IPS-NIHi7 (cell line): Measurements from ENCODE around the gene POTEB.
"Not testable (repeated sequence)": the region's sequence is repeated elsewhere in the genome, so short reads cannot be mapped to it uniquely, and the experiment has no call there.

ENCODE experiments used
- DNase-seq: peaks from one replicate; pipeline ENCODE4 v3.0.0; 2012; ENCODE audit warnings: mixed read lengths; ENCODE audit errors: extremely low spot score

Gene POTEB

GRCh38 chr15:21877635-21878034 lies at the start of gene POTEB:
POTEB (minus strand) TSS chr15:21877735; CDS start chr15:21877246, 489 bp downstream.
- not testable (repeated sequence) for DNase-seq

- not testable (repeated sequence) for DNase-seq
Measured at GRCh38 chr15:21890955-21891354, 13.4 kb upstream of the POTEB start.

GRCh38 chr15:21889542-21889941 lies 12.0 kb upstream of the POTEB start:
- DNase-seq = not testable (repeated sequence)

DNA sequence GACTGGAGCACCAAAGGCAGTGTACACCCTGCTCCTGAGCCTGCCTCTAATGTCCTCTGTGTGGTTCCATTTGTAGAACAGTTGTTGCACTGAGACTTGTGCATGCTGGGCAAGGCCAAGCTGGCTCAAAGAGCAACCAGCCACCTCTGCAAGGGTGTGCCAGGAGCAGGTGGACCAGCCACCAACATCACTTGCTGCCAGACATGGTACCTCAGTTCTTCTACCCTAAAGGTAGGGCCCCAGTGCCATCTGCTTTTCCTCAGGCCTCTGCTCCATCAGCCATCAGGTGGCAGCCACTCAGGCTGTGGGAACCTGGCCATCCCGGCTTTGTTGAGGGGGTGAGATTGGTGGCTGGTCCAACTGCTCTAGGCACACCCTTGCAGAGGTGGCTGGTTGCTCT lies 38.7 kb downstream of the POTEB start:
- not testable (repeated sequence) for DNase-seq
